DND-41 (cell line): ENCODE measurements around the gene JARID2.

Experiments used
- EZH2 ChIP-seq: IDR thresholded peaks from 3 replicates; pipeline ENCODE4 v1.6.1; 2012; ENCODE audit warnings: borderline replicate concordance, low read depth, mild to moderate bottlenecking, moderate library complexity, low read length, inconsistent platforms; ENCODE audit not compliant: severe bottlenecking
- TF ChIP-seq, protein P1 (sequence below): IDR thresholded peaks from 2 replicates; pipeline ENCODE4 v1.5.1; 2012; ENCODE audit warnings: borderline replicate concordance, low read length, moderate library complexity, mild to moderate bottlenecking; ENCODE audit not compliant: poor library complexity, severe bottlenecking; ENCODE audit errors: extremely low read depth

DNA sequence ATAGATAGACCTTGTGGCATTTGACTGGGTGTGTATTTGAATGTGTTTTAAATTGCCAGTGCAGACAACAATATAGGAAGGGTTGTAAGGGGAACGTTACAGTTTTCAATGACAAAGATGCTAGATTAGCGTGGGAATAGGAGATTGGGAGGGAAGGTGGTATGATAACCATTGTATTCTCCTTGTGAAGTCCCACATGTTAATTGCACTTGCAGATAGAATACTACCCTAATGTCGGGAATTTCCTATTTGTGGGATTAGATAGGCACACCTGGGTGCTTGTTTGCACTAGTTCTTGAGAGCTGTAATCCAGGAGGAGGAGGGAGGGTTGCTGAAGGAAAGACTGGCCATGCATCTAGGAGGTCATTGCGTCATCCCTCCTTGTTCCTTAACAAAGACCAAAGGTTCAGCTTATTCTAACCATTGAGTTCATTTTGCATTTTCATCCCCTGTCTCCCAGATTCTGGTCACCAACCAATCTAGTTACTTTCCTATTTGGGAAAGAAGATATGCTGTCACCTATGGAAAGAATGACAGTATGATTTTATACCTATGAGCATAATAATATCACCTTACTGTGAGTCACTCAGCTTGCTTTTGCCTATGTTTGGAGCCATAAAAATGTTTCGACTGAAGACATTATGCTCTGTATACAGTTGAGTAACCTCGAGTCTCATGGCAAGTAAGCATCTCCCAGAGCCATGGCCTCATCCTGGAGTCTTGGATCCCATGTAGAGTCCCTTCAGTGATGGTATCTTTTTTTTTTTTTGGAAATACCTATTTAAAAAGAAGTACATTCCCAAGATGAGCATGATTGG is 215.5 kb downstream of the JARID2 start:
- TF ChIP-seq, protein P1, sequence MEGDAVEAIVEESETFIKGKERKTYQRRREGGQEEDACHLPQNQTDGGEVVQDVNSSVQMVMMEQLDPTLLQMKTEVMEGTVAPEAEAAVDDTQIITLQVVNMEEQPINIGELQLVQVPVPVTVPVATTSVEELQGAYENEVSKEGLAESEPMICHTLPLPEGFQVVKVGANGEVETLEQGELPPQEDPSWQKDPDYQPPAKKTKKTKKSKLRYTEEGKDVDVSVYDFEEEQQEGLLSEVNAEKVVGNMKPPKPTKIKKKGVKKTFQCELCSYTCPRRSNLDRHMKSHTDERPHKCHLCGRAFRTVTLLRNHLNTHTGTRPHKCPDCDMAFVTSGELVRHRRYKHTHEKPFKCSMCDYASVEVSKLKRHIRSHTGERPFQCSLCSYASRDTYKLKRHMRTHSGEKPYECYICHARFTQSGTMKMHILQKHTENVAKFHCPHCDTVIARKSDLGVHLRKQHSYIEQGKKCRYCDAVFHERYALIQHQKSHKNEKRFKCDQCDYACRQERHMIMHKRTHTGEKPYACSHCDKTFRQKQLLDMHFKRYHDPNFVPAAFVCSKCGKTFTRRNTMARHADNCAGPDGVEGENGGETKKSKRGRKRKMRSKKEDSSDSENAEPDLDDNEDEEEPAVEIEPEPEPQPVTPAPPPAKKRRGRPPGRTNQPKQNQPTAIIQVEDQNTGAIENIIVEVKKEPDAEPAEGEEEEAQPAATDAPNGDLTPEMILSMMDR = no peak
- TF ChIP-seq EZH2 = no peak
